GM10248 (cell line): ENCODE measurements around the gene DSCAM.

Source experiments
- CTCF ChIA-PET: fragments of 300-600 bp; sonication (Branson Sonifier 250); formaldehyde crosslinking; extraction: SDS; loops from one replicate; lab custom pipeline; 2021; ENCODE audit warnings: antibody characterized with exemption; lab: Yijun Ruan, JAX
- POLR2A ChIA-PET: fragments of 350-650 bp; sonication (Branson Sonifier 250); formaldehyde crosslinking; extraction: SDS; loops from one replicate; lab custom pipeline; 2020; ENCODE audit warnings: antibody characterized with exemption; lab: Yijun Ruan, JAX
- DNase-seq: peaks from one replicate; pipeline ENCODE4 v3.0.0; 2012; ENCODE audit errors: extremely low spot score
- CTCF ChIP-seq: IDR thresholded peaks from 2 replicates; pipeline ENCODE4 v1.5.1; 2012; ENCODE audit warnings: mild to moderate bottlenecking, low read depth; ENCODE audit errors: extremely low read depth, missing control alignments, control extremely low read depth

DSCAM gene

DNA sequence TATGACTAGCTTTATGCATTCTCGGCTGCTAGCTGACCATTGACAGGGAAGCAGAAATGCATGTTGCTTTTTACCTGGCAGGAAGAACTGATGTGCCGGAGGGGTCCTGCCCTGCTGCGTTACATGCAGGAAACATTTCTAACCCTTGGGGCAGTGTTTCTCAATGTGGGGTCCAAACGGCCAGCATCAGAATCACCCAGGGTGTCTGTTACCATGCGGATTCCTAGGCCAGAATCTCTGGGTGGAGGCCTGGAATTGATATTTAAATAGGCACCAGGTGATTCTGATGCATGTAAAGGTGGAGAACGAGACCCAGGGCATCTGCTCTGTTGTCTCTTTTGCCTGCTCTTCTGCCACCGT, 797.0 kb downstream of the DSCAM start:
- ChIA-PET CTCF (no interaction called here), POLR2A (no interaction called here)
- no peak for TF ChIP-seq CTCF
- DNase-seq = no peak

GRCh38 chr21:40049031-40049930, 797.7 kb downstream of the DSCAM start:
- DNase-seq = no peak
- CTCF ChIA-PET = no interaction called here
- POLR2A ChIA-PET = no interaction called here
- no peak for TF ChIP-seq CTCF

DNA sequence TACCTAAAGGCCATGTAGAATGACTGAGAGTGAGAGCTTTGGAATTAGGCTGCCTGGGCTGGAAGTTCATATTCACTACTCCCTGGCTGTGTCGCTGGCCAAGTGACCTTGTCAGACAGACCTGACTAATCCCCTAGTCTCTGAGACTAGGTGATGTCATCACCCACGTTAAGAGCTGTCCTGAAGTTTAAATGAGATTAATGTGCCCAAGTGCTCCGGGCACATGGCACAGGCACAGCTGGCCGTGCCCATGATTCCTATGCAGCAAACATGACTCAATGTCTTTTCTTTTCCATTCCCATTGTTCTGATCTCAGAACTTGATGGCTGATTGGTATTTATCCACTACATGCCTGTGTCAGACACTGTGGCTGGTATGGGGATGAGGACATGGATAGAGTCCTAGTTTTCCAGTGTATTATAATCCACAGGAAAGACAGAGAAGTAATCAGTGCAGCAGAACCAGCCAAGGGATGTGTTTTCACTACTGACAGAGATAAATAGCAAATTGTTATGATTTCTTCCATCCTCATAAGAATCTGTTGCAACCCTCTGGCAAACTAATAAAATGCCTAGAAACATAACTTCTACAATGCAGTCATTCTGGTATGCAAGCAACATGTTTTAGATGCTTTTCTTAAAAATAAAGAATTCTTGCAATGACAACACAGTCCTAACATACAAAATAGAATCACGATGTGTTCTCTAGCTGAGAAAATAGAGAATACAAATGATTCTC, 798.8 kb downstream of the DSCAM start:
- POLR2A ChIA-PET = no interaction called here
- no peak for DNase-seq
- CTCF ChIA-PET = no interaction called here
- no peak for TF ChIP-seq CTCF

- no peak for TF ChIP-seq CTCF
- DNase-seq = no peak
- ChIA-PET CTCF (interaction anchor here (0.6 kb wide), 1 partner anchor 15 kb away, joined by 3 read pairs; no protein-coding TSS in a partner anchor), POLR2A (no interaction called here)
Measured at GRCh38 chr21:40047211-40047610, 799.7 kb downstream of the DSCAM start.

DNA sequence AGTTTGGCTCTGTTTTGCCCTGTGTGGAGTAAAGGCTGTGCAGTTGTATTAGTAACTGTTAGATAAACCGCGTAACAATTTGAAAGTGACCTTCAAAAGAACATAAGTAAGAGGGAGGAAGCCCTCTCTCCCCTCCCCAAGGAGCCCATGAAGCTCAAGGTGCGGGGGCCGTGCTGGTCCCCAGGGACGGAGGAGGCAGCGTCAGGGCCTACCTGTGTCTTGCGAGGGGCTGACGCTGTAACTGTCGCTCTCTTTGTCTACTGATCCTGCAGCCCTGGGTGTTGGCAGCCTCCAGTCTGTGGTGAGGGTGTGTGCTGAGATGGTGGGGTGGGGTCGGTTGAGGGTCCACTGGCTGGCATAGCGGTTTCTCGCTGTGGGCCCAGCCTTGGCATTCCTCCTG, 803.1 kb downstream of the DSCAM start:
- CTCF ChIA-PET = no interaction called here
- POLR2A ChIA-PET = no interaction called here
- TF ChIP-seq CTCF = no peak
- DNase-seq = no peak

- CTCF ChIA-PET = no interaction called here
- no peak for DNase-seq
- no peak for TF ChIP-seq CTCF
- POLR2A ChIA-PET = no interaction called here
Measured at GRCh38 chr21:40043423-40043822, 803.5 kb downstream of the DSCAM start.
